OCI-LY1 (cell line): ENCODE data around the gene DEPDC1B.
"Not testable (repeated sequence)": the region's sequence is repeated elsewhere in the genome, so short reads cannot be mapped to it uniquely, and the experiment has no call there.

ENCODE experiments used
- H2AFZ ChIP-seq: fragments of 200-600 bp; sonication (generic), shearing (Covaris generic); 2 replicates; pipeline ENCODE4 v1.6.0; 2014; ENCODE audit warnings: antibody characterized with exemption, mild to moderate bottlenecking, low read length
- H3F3A ChIP-seq: fragments of 200-600 bp; sonication (generic), shearing (Covaris generic); 2 replicates; pipeline ENCODE4 v1.6.0; 2014; ENCODE audit warnings: mild to moderate bottlenecking, antibody characterized with exemption, low read length, moderate library complexity; ENCODE audit not compliant: insufficient read depth
- H3K27ac ChIP-seq: fragments of 200-600 bp; sonication (generic); 2 replicates; pipeline ENCODE4 v1.5.1; 2014; ENCODE audit warnings: low read length, mixed run types, mild to moderate bottlenecking, low read depth; ENCODE audit not compliant: poor library complexity, severe bottlenecking
- H3K27me3 ChIP-seq: fragments of 200-600 bp; sonication (generic); 2 replicates; pipeline ENCODE4 v1.6.0; 2014; ENCODE audit warnings: antibody characterized with exemption, mild to moderate bottlenecking, low read length, moderate library complexity; ENCODE audit not compliant: insufficient read depth
- H3K36me3 ChIP-seq: fragments of 200-600 bp; sonication (generic); 2 replicates; pipeline ENCODE4 v1.6.1; 2014; ENCODE audit warnings: mild to moderate bottlenecking, antibody characterized with exemption, low read length, moderate library complexity, mixed read lengths; ENCODE audit not compliant: insufficient read depth
- H3K4me1 ChIP-seq: fragments of 200-600 bp; sonication (generic); 2 replicates; pipeline ENCODE4 v1.5.1; 2014; ENCODE audit warnings: mild to moderate bottlenecking, low read length, moderate library complexity; ENCODE audit not compliant: insufficient read depth, severe bottlenecking
- H3K4me2 ChIP-seq: fragments of 200-600 bp; sonication (generic), shearing (Covaris generic); 2 replicates; pipeline ENCODE4 v1.6.1; 2014; ENCODE audit warnings: low read length
- H3K4me3 ChIP-seq: fragments of 200-600 bp; sonication (generic); 2 replicates; pipeline ENCODE4 v1.5.1; 2014; ENCODE audit warnings: low read length, low read depth, mild to moderate bottlenecking, mixed read lengths; ENCODE audit not compliant: poor library complexity, severe bottlenecking
- H3K79me2 ChIP-seq: fragments of 200-600 bp; shearing (Covaris generic); 2 replicates; pipeline ENCODE4 v1.6.1; 2016; ENCODE audit warnings: mixed run types, low read length, mixed read lengths; ENCODE audit not compliant: insufficient read depth
- H3K9ac ChIP-seq: fragments of 200-600 bp; sonication (generic), shearing (Covaris generic); 2 replicates; pipeline ENCODE4 v1.6.1; 2014; ENCODE audit warnings: mild to moderate bottlenecking, low read length, mixed read lengths
- H3K9me2 ChIP-seq: fragments of 200-600 bp; sonication (generic), shearing (Covaris generic); 2 replicates; pipeline ENCODE4 v1.6.1; 2014; ENCODE audit warnings: low read depth, mild to moderate bottlenecking, low read length, mixed read lengths
- H3K9me3 ChIP-seq: fragments of 200-600 bp; shearing (Covaris generic); 2 replicates; pipeline ENCODE4 v1.6.1; 2014; ENCODE audit warnings: low read length, mixed read lengths
- H4K20me1 ChIP-seq: fragments of 200-600 bp; sonication (generic), shearing (Covaris generic); 2 replicates; pipeline ENCODE4 v1.6.0; 2016; ENCODE audit warnings: mild to moderate bottlenecking, low read length; ENCODE audit not compliant: insufficient read depth
- EZH2 ChIP-seq: fragments of 200-600 bp; sonication (generic), shearing (Covaris generic); IDR thresholded peaks from 2 replicates; pipeline ENCODE4 v1.8.0; 2017; ENCODE audit warnings: borderline replicate concordance, mixed run types, mild to moderate bottlenecking, antibody characterized with exemption, low read length, moderate library complexity, mixed read lengths
- TF ChIP-seq, protein P1 (sequence below): fragments of 200-600 bp; sonication (generic), shearing (Covaris generic); IDR thresholded peaks from 2 replicates; pipeline ENCODE4 v1.5.1; 2017; ENCODE audit warnings: mild to moderate bottlenecking, antibody characterized with exemption, low read length, moderate library complexity, mixed read lengths

DEPDC1B gene

DNA sequence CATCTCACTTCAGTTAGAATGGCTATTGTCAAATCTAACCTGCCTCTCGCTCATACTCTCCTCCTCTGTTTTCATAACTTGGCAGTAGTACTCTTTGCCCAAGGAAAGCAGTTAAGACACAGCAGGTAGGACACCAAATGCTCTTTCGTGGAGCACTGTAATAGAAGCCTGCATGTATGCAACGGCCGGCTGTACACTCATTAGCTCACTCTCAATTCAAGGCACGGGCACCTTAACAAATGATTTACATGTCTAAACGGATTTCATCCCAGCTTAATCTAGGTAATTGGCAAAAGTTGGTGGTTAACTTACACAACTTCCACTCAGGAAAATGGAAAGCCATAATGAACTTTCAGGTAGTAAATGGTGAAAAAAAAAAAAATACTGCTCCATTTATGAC is 14.9 kb downstream of the DEPDC1B start:
- H4K20me1 ChIP-seq, result no peaks in the 10 kb centered on the region
- H2AFZ ChIP-seq, result no peak overlapping the region
- H3K36me3 ChIP-seq, result peaks cover 36% of the 10 kb centered on the region
- no peak overlapping the region for H3K4me2 ChIP-seq
- no peaks in the 10 kb centered on the region for H3K9me2 ChIP-seq
- H3K27ac ChIP-seq, result no peak overlapping the region
- no peaks in the 10 kb centered on the region for H3K27me3 ChIP-seq
- H3K4me1 ChIP-seq, result no peaks in the 10 kb centered on the region
- no peaks in the 10 kb centered on the region for H3K9me3 ChIP-seq
- H3F3A ChIP-seq, result no peaks in the 10 kb centered on the region
- TF ChIP-seq EZH2, result no peak
- TF ChIP-seq, protein P1, sequence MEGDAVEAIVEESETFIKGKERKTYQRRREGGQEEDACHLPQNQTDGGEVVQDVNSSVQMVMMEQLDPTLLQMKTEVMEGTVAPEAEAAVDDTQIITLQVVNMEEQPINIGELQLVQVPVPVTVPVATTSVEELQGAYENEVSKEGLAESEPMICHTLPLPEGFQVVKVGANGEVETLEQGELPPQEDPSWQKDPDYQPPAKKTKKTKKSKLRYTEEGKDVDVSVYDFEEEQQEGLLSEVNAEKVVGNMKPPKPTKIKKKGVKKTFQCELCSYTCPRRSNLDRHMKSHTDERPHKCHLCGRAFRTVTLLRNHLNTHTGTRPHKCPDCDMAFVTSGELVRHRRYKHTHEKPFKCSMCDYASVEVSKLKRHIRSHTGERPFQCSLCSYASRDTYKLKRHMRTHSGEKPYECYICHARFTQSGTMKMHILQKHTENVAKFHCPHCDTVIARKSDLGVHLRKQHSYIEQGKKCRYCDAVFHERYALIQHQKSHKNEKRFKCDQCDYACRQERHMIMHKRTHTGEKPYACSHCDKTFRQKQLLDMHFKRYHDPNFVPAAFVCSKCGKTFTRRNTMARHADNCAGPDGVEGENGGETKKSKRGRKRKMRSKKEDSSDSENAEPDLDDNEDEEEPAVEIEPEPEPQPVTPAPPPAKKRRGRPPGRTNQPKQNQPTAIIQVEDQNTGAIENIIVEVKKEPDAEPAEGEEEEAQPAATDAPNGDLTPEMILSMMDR, result no peak
- peaks cover 35% of the 10 kb centered on the region for H3K79me2 ChIP-seq
- H3K4me3 ChIP-seq, result no peak overlapping the region
- no peak overlapping the region for H3K9ac ChIP-seq

DNA sequence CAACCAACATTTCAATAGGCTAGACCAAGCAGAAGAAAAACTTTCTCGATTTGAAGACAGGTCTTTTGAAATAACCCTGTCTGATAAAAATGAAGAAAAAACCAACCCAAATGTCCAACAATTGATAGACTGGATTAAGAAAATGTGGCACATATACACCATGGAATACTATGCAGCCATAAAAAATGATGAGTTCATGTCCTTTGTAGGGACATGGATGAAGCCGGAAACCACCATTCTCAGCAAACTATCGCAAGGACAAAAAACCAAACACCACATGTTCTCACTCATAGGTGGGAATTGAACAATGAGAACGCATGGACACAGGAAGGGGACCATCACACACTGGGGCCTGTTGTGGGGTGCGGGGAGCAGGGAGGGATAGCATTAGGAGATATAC is 18.0 kb downstream of the DEPDC1B start:
- H3K9ac ChIP-seq, H3K4me2 ChIP-seq, H3F3A ChIP-seq, H3K4me1 ChIP-seq, H3K27me3 ChIP-seq, H3K9me2 ChIP-seq, H2AFZ ChIP-seq, H3K4me3 ChIP-seq, H4K20me1 ChIP-seq, H3K27ac ChIP-seq, H3K9me3 ChIP-seq: not testable (repeated sequence)
- Histone ChIP-seq H3K36me3 (peaks cover 35% of the 10 kb centered on the region), H3K79me2 (peaks cover 24% of the 10 kb centered on the region)

DNA sequence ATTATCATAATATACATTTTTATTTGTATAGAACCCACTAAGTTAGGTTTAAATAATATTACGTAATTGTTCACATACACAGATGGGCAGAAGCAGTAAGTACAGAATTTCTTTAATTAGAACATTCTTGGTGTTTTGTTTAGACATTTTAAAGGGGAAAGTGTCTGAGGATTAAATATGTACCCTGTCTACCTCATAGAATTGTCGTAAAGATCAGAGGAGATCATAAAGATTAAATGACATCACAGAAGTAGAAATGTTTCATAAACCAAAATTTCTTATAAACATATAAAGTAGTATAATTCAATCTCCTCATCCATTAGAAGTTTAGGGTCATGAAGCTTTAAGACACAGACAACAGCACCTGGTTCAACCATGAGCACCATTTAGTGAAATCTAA is 20.1 kb downstream of the DEPDC1B start:
- Histone ChIP-seq H3K36me3 (peaks cover 13% of the 10 kb centered on the region), H3K4me3 (no peak overlapping the region), H3K9ac (no peak overlapping the region), H3F3A (no peaks in the 10 kb centered on the region), H3K9me2 (no peaks in the 10 kb centered on the region), H4K20me1 (no peaks in the 10 kb centered on the region), H3K27ac (no peak overlapping the region), H3K79me2 (peaks cover 24% of the 10 kb centered on the region), H3K27me3 (no peaks in the 10 kb centered on the region), H2AFZ (no peak overlapping the region), H3K9me3 (no peaks in the 10 kb centered on the region), H3K4me2 (no peak overlapping the region), H3K4me1 (peaks cover 11% of the 10 kb centered on the region)
- TF ChIP-seq EZH2, result no peak
- TF ChIP-seq, protein P1, result no peak

DNA sequence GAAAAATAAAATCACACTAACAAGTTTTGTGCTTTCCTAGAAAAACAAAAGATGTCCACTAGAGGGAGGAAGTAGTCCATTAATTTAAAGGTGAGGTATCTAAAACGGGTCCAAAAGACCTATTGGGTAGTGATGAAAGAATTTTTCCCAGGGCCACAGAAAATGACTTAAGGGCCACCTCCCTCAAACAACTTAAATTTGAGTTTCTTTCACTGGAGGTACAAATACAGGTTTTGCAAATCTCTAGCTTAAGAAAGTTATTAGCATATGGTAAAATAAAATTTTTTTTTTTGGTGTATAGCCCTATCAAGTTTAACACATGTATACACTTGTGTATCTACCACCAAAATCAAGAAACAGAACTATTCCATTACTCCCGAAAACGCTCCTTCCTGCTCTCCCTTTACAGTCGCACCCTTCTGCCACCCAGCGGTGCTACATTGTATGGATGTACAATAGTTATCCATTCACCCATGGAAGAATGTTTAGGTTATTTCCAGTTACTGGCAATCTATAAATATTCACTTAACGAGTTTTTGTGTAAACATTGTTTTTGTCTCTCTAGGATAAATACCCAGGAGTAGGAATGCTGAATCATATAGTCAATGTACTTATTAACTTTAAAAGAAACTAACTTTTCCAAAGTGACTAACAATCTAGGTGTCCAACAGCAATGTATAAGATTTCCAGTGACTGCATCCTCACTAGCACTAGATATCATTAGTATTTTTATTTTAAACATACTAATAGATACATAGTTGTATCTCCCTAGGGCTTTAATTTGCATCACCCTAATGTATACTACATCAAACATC is 21.9 kb downstream of the DEPDC1B start:
- no peak overlapping the region for H3K4me2 ChIP-seq
- no peaks in the 10 kb centered on the region for H3K9me3 ChIP-seq
- peaks cover 6% of the 10 kb centered on the region for H3K36me3 ChIP-seq
- H4K20me1 ChIP-seq, result no peaks in the 10 kb centered on the region
- H3K27me3 ChIP-seq, result no peaks in the 10 kb centered on the region
- no peak overlapping the region for H3K27ac ChIP-seq
- H3K4me1 ChIP-seq, result peaks cover 11% of the 10 kb centered on the region
- H2AFZ ChIP-seq, result no peak overlapping the region
- H3K9ac ChIP-seq, result no peak overlapping the region
- peaks cover 21% of the 10 kb centered on the region for H3K79me2 ChIP-seq
- no peak for TF ChIP-seq EZH2
- TF ChIP-seq, protein P1, result peak; percentile 64
- H3K9me2 ChIP-seq, result no peaks in the 10 kb centered on the region
- H3K4me3 ChIP-seq, result no peak overlapping the region
- H3F3A ChIP-seq, result no peaks in the 10 kb centered on the region
